ENCODE data around the gene SMTNL2.

Gene SMTNL2

DNA sequence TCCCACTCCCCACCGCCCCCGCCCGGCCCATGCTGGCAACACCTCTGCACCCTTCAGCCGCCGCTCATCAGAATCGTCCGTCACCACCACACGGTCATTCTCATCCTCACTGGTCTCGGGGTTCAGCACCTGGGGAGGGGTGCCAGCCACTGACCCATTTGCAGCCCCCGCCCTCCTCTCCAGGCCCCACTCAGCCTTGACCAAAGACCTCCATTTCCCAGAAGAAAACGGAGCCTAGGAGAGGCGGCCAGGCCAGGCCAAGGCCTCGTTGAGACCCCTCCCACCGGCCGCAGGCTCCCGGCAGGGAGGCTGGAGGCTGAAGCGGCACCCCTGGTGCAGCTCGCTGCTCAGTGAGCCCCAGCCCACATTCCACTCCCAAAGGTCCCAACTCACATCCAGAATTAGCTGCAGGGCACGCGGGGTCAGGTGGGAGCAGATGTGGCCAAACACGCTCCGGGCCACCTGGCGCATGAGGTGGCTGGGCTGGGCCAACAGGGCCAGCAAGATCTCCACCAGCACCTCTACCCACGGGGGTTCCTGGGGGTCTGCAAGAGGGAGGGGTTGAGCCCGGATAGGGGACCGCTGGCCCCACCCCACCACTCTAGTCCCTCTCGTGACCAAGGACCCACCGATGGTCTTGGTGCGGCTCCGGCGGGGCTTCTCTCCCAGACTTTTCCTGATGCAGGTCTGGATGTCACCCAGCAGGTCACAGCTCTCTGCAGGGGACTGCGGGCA, 38.9 kb upstream of the SMTNL2 start:
- DNase-seq (ENCODE audit: low read depth) = no peak

- DNase-seq (ENCODE audit: low read depth) = no peak
Measured at GRCh38 chr17:4547118-4547906, 37.0 kb upstream of the SMTNL2 start.

GRCh38 chr17:4548061-4548461, 36.3 kb upstream of the SMTNL2 start:
- no peak for DNase-seq (ENCODE audit: low read depth)

- DNase-seq (ENCODE audit: low read depth) = no peak
Measured at GRCh38 chr17:4548721-4549531, 35.4 kb upstream of the SMTNL2 start.

DNA sequence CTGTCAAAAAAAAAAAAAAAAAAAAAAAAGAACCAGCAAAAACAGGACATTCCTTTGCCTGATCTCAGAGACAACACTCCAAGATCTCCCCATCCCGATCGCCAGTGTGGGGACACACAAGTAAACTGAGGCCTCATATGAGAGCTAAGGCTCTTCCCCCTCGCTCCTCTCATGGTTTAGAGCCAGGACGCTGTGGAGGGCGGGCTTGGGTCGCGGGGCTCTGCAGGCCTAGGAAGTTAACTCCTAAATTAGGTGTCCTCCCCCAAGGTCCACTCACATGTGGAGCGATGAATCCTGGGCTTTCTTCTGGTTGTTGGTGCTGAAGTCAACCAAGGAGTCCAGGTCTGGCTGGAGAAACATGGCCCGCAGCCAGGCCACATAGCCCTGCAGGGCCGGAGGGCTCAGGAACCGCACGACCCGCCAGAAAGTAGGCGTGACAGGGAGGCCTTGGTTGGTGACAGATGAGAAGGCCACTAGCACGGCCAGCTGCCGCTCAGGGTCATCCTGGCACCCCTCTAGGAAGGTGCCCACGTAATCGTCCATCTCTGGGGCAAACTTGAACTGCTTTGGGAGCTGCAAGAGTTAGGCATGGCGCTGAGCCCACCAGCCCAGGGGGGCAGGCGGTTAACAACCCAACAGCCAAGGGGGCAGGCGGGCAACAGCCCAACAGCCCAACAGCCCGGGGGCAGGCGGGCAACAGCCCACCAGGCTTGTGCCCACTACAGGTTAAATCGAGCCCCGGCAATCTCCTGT, 34.4 kb upstream of the SMTNL2 start:
- no peak for DNase-seq (ENCODE audit: low read depth)

DNA sequence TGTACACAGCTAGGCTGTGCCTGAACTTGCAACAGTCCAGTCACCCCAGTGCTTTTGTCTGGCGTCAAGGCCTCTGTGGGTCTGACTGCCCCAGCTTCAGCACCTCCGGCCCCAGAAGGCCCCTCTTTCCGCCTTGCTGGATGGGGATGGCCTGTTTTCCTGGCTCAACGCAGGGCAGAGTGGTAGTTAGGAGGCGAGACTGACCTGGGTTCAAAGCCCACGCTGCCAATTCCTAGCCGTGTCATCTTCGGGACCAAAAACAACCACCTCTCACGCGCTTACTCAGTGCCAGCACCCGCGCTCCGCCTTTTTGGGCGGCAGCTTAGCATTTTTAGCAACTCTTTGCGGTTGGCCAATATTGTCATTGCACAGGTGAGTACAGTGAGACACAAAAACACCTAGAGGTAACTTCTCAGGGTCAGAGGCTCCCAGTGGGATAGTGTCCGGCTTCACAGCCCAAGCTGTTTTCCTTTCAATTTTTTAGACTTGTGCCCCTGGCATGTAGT, 33.7 kb upstream of the SMTNL2 start:
- no peak for DNase-seq (ENCODE audit: low read depth)

DNA sequence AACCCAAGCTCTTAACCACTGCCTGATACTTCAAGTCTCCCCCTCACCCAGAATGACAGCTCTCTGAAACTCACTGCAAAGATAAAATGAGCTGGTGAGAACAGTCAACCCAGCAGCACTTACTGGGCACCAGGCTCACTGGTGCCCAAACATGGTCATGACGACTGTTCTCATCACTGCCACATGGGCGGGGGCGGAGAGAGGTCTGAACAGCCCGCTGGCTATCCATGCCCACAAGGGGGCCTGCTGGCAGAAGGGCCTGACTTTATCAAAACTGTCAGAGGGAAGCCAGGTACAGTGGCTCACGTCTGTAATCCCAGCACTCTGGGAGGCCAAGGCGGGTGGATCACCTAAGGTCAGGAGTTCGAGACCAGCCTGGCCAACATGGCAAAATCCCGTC, 33.2 kb upstream of the SMTNL2 start:
- no peak for DNase-seq (ENCODE audit: low read depth)

- no peak for DNase-seq (ENCODE audit: low read depth)
Measured at GRCh38 chr17:4551796-4552525, 32.4 kb upstream of the SMTNL2 start.

- DNase-seq (ENCODE audit: low read depth) = no peak
Measured at GRCh38 chr17:4553669-4554068, 30.7 kb upstream of the SMTNL2 start.

DNA sequence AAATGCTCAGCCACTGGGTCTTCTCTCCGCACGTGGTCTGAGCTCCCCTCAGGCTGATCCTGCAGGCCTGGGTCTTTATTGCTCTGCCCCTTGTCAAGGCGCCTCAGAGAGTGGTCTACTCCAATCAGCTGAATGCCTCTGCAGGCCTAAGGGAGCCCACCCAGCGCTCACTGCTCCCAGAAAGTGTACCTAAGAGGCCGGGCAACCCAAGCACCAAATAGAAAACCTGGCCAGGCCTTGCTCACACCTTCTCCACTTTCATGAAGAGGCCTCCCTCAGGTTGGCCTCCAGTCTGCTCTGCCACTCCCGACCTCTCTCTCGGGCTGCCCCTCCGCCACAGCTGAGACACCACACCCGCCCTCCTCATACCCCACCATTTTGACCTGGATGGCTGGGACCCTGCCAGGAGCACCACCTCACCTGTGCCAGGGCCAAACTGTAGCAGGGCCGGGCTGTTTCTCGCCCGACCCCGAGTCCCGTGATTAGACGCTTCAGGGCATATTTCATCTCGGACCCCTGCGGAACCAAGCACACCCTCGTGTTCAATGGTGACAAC, 29.8 kb upstream of the SMTNL2 start:
- DNase-seq (ENCODE audit: low read depth) = no peak

GRCh38 chr17:4554997-4555799, 29.1 kb upstream of the SMTNL2 start, which contains the start of gene MYBBP1A:
Gene MYBBP1A (minus strand): TSS chr17:4555384. CDS start chr17:4555324, 60 bp downstream.
- peak; percentile 93 for DNase-seq (ENCODE audit: low read depth)

DNA sequence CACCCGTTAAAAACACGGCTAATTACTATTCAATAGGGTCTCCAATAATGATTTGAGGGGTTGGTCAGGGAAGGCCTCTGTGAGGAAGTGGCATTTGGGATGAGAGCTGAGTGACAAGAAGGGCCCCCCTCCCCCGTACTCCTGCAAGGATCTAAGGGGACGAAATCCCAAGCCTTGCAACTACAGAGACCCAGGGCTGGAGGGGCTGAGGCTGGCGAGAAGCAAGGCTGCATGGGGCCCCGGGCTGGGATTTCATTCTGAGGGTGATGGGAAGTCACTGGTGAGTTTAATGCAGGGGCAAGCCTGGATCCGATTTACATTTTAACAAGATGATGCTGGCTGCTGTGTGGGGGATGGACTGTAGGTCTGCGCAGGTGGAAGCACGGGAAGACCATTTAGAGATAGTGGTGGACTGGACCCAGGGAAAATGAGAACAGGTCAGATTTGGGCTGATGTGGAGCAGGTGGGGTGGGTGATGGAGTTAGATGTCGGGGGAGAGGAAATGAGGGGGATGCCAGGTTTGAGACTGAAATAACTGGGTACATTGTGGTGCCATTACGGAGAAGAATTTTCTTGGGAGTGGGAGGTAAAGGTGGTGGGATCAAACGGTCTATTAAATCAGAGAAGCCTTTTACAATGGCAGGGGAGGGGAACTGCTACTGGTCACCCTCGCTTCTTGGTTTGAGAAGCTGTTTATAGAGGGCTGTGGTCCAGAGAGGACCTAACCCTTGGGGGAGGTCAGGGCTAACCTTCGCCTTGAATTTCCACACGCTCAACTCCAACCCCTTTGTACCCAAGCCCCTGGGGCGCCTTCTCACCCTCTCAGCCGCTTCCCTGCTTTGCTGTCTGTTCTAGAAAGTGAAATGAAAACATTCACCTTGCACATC, 28.2 kb upstream of the SMTNL2 start:
- no peak for DNase-seq (ENCODE audit: low read depth)

DNA sequence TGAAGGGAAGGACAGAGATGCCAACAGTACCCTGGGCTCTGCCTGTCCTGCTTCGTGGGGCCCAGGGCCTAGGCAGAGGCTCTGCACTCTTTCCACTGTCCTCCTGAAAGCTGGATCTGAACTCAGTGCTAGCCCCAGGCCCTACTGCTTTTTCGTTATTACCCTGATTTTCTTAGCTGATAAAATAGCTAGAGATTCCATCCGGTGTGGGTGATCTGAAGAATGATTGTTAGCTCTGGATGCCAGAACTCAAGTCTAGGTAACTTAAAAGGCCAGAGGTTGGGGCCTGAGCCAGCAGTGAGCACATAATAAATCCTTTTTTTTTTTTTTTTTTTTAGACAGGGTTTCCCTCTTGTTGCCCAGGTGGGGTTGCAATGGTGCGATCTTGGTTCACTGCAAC, 27.3 kb upstream of the SMTNL2 start:
- no peak for DNase-seq (ENCODE audit: low read depth)

DNA sequence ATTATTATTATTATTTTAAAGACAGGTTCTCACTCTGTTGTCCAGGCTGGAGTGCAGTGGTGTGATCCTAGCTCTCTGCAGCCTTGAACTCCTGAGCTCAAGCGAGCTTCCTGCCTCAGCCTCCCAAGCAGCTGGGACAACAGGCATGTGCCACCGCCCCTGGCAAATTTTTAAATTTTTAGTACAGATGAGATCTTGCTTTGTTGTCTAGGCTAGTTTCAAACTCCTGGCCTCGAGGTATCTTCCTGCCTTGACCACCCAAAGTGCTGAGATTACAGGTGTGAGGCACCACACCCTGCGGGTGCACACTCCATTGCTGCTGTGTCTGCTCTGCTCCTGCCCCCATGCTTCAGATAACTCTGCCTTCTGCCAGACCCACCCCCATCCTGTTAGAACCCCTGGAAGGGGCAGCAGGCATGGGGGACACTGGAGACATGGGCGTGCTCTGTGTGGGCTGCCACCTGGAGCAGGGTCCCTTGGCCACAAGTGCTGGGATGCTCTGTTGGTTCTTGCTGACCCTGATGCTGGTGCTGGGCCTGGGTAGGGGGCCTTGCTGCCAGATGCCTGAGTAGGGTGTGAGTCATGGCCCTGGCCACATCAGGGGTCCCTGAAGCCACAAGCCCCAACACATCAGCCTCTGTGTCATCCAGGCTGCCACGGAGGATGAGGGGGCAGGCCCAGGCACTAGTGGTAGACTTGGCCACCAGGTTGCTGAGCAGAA, 26.5 kb upstream of the SMTNL2 start:
- DNase-seq (ENCODE audit: low read depth) = no peak

- no peak for DNase-seq (ENCODE audit: low read depth)
Measured at GRCh38 chr17:4558347-4558971, 25.9 kb upstream of the SMTNL2 start.

DNA sequence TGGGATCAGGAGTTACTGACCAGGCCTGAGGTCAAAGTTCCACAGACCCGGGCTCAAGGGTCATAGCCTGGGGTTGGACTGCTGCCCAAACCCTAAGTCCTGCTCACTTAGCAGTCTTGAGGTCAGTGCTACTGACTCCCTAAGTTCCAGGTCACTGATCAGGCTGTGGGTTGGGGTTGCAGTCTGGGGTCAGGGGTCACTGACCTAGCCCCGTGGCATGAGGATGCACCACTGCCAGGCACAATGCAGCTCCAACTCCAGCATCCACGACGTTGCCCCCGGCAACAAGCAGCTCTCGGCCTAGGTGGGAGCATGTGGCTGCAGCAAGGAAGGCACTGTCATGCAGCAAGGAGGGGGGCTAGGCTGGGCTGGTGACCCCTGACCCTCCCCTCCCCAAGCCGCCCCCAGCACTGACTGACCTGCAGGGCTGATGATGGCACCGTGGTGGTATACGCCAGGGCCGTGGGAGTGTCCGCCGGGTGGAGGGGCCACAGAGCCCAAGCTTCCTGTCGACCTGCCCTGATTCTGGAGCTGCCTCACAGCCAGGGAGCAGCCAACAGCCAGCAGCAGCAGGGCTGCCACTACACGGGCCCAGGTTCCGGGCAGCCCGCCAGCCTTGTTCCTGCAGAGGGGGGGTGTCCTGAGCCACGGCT, 25.1 kb upstream of the SMTNL2 start:
- DNase-seq (ENCODE audit: low read depth) = no peak

GRCh38 chr17:4559966-4560365, 24.4 kb upstream of the SMTNL2 start:
- no peak for DNase-seq (ENCODE audit: low read depth)

All from fibroblast of the conjunctiva (primary cell).